Keratinocyte (primary cell): ENCODE measurements around the gene TBCC. TPM values are rescaled to one million over a fixed set of nuclear protein-coding genes. Genes with fewer than 3 reads are reported as not detected.

Experiments
- DNase-seq: peaks from one replicate; pipeline ENCODE4 v3.0.0-alpha.2; 2011; ENCODE audit warnings: low read depth, missing footprints, low spot score
- FAIRE-seq: peaks from 2 replicates; lab custom pipeline; 2011; peaks lifted over from hg19 to GRCh38; lab: Jason Lieb, UNC
- H2AFZ ChIP-seq: 2 replicates; pipeline ENCODE4 v1.6.0; 2012; ENCODE audit warnings: low read length, control low read depth, inconsistent platforms; ENCODE audit not compliant: control insufficient read depth
- H3K27ac ChIP-seq: 2 replicates; pipeline ENCODE4 v1.5.1; 2011; ENCODE audit warnings: low read length; ENCODE audit not compliant: control insufficient read depth, insufficient read depth
- H3K27me3 ChIP-seq: 3 replicates; pipeline ENCODE4 v1.6.0; 2011; ENCODE audit warnings: low read length; ENCODE audit not compliant: control insufficient read depth, insufficient read depth; ENCODE audit errors: extremely low read depth
- H3K36me3 ChIP-seq, 2 experiments: 2 replicates in 1 of 2; 3 replicates in 1 of 2; pipeline ENCODE4 v1.5.1; 2011; ENCODE audit warnings: low read length in 2 of 2, mild to moderate bottlenecking in 1 of 2; ENCODE audit not compliant: control insufficient read depth in 2 of 2, insufficient read depth in 2 of 2; ENCODE audit errors: extremely low read depth in 1 of 2
- H3K4me1 ChIP-seq: 3 replicates; pipeline ENCODE4 v1.5.1; 2011; ENCODE audit warnings: low read length; ENCODE audit not compliant: control insufficient read depth, insufficient read depth; ENCODE audit errors: extremely low read depth
- H3K4me2 ChIP-seq: 3 replicates; pipeline ENCODE4 v1.6.0; 2011; ENCODE audit warnings: low read depth, low read length; ENCODE audit not compliant: control insufficient read depth, insufficient read depth; ENCODE audit errors: extremely low read depth
- H3K4me3 ChIP-seq, 3 experiments: fragments of 200-600 bp in 1 of 3; sonication (generic) in 1 of 3; 2 replicates in 2 of 3; 3 replicates in 1 of 3; pipeline ENCODE4 v1.5.1; 2011 to 2016; ENCODE audit warnings: low read length in 3 of 3, mild to moderate bottlenecking in 3 of 3, control low read depth in 2 of 3, inconsistent platforms in 1 of 3, low read depth in 1 of 3, mixed read lengths in 1 of 3, mixed run types in 1 of 3, moderate library complexity in 1 of 3; ENCODE audit not compliant: control insufficient read depth in 2 of 3, insufficient read depth in 2 of 3; ENCODE audit errors: extremely low read depth in 1 of 3
- H3K79me2 ChIP-seq: 2 replicates; pipeline ENCODE4 v1.6.0; 2012; ENCODE audit warnings: low read length; ENCODE audit not compliant: control insufficient read depth, insufficient read depth
- H3K9ac ChIP-seq: 3 replicates; pipeline ENCODE4 v1.6.0; 2011; ENCODE audit warnings: low read length; ENCODE audit not compliant: control insufficient read depth, insufficient read depth; ENCODE audit errors: extremely low read depth
- H3K9me1 ChIP-seq: 3 replicates; pipeline ENCODE4 v1.6.0; 2011; ENCODE audit warnings: low read length; ENCODE audit not compliant: control insufficient read depth, insufficient read depth; ENCODE audit errors: extremely low read depth
- H3K9me3 ChIP-seq: 2 replicates; pipeline ENCODE4 v1.5.1; 2012; ENCODE audit warnings: low read depth, low read length; ENCODE audit not compliant: control insufficient read depth
- H4K20me1 ChIP-seq: 3 replicates; pipeline ENCODE4 v1.6.0; 2011; ENCODE audit warnings: low read length; ENCODE audit not compliant: control insufficient read depth, insufficient read depth; ENCODE audit errors: extremely low read depth
- CTCF ChIP-seq, 3 experiments: IDR thresholded peaks in 1 of 3; conservative IDR thresholded peaks in 1 of 3; optimal IDR thresholded peaks in 1 of 3; 2 replicates in 2 of 3; 3 replicates in 1 of 3; pipeline versions ENCODE3 to v1.5.1; 2011; ENCODE audit warnings: low read length in 3 of 3, mild to moderate bottlenecking in 3 of 3, moderate library complexity in 2 of 3, control low read depth in 1 of 3, inconsistent platforms in 1 of 3; ENCODE audit not compliant: insufficient read depth in 2 of 3; ENCODE audit errors: extremely low read depth in 1 of 3
- EZH2 ChIP-seq: IDR thresholded peaks from one replicate; pipeline ENCODE4 v1.6.1; 2012; ENCODE audit warnings: inconsistent platforms, mild to moderate bottlenecking, low read length, moderate library complexity
- dilution Hi-C: fragments of 300-500 bp; cut with MboI; formaldehyde crosslinking; loops from one replicate; pipeline ENCODE4 v1.7.0; 2020; ENCODE audit warnings: low sequenced_read_pairs; ENCODE audit not compliant: extremely low pct_ligation_motif_present
- polyA plus RNA-seq, 5 experiments: library from polyadenylated mRNA; depleted of rRNA in 3 of 5; stranded (reverse) in 3 of 5; stranded (forward) in 1 of 5; unstranded in 1 of 5; fragments of >200 nt; gene quantifications; 1 replicate in 1 of 5; 2 replicates in 3 of 5; 3 replicates in 1 of 5; pipeline versions ENCODE4 v1.2.1 to v1.2.3, GENCODE V29; 2011 to 2012; ENCODE audit warnings: missing spikeins in 2 of 5, low read depth in 1 of 5, low replicate concordance in 1 of 5

TBCC gene
- polyA plus RNA-seq, 1 donor (not counting 4 experiments of a cell fraction or from before 2014, with no cell fraction given): 16.7 TPM

GRCh38 chr6:42783876-42784642 is 38.2 kb upstream of the TBCC start:
- Histone ChIP-seq H3K27me3 (no peaks in the 10 kb centered on the region), H3K36me3 (peaks cover 0 to 1% of the 10 kb centered on the region in 2 experiments), H3K79me2 (peaks cover 20% of the 10 kb centered on the region), H3K4me3 (peak overlapping the region; percentile 82 to 88 (median 85)), H3K9me3 (no peaks in the 10 kb centered on the region), H3K4me1 (peaks cover 8% of the 10 kb centered on the region), H3K9me1 (no peaks in the 10 kb centered on the region), H3K9ac (peak overlapping the region; percentile 98), H3K27ac (peak overlapping the region; percentile 95), H3K4me2 (peak overlapping the region; percentile 96), H4K20me1 (no peaks in the 10 kb centered on the region), H2AFZ (peak overlapping the region; percentile 4)
- dilution Hi-C loops: no loop called here
- TF ChIP-seq CTCF (optimal IDR thresholded peaks at IDR 0.05 in 1 of 3, IDR thresholded peaks at IDR 0.05 in 1 of 3, conservative IDR thresholded peaks at IDR 0.05 in 1 of 3; ENCODE audit: extremely low read depth in 1 of 3, insufficient read depth in 2 of 3, low read length in 3 of 3) (no peak), EZH2 (no peak)
- no peak for DNase-seq
- no peak for FAIRE-seq

DNA sequence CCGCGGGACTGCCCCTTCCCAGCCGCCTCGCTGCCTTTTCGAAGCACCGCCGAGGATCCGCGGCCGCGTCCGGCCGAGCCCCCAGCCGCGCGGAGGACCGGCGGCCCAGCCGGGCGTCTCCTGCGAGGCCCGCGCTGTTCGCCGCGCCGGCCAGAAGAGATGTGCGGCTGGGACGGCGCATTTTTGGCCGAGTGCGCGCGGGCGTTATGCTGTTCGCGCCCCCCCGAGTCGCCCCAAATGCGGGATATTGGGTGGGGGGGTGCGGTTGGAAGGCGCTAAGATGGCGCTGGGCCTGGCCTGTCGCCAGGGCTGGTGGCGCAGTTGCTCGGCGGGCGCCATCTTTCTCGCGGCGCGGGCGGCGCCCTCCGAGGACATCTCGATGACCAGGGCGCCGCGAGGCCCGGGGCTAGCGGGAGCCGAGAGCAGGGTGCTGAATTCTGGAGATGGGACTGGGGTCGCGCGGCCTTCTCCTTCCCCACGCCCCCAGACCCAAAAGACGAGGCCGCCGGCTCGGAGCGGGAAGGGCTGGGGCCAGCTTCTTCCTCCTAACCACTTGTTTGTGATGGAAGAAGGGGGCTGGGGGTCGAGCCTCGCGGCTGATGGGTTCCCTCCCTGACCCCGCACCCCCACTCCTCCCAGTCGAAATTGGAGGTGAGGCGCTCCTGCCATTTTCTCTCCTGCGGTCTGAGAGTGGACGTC is 37.4 kb upstream of the TBCC start:
- H3K79me2 ChIP-seq: peaks cover 18% of the 10 kb centered on the region

More for the DNA sequence above, 37.4 kb upstream of the TBCC start:
- Histone ChIP-seq H3K9ac (peak overlapping the region; percentile 98), H4K20me1 (no peaks in the 10 kb centered on the region), H3K27ac (peak overlapping the region; percentile 95), H3K36me3 (peaks cover 0 to 1% of the 10 kb centered on the region in 2 experiments), H3K27me3 (no peaks in the 10 kb centered on the region), H3K4me2 (peak overlapping the region; percentile 96), H3K9me1 (no peaks in the 10 kb centered on the region), H2AFZ (peak overlapping the region; percentile 72), H3K4me1 (peaks cover 8% of the 10 kb centered on the region), H3K9me3 (no peaks in the 10 kb centered on the region), H3K4me3 (peak overlapping the region; percentile 82 to 88 (median 85))
- dilution Hi-C loops: no loop called here
- no peak for FAIRE-seq
- DNase-seq: no peak
- TF ChIP-seq EZH2 (no peak), CTCF (optimal IDR thresholded peaks at IDR 0.05 in 1 of 3, IDR thresholded peaks at IDR 0.05 in 1 of 3, conservative IDR thresholded peaks at IDR 0.05 in 1 of 3; ENCODE audit: extremely low read depth in 1 of 3, insufficient read depth in 2 of 3, low read length in 3 of 3) (no peak)
